Stimulated activated CD8-positive, alpha-beta memory T cell treated with anti-CD3 and anti-CD28 coated beads, Interleukin-7, amount 100 ng/mL, for 24 hours (primary cell): ENCODE results near the gene GINS2.

Source experiments
- DNase-seq: peaks from one replicate; pipeline ENCODE4 v3.0.0-alpha.2; 2020; ENCODE audit warnings: low read depth

GINS2 gene

DNA sequence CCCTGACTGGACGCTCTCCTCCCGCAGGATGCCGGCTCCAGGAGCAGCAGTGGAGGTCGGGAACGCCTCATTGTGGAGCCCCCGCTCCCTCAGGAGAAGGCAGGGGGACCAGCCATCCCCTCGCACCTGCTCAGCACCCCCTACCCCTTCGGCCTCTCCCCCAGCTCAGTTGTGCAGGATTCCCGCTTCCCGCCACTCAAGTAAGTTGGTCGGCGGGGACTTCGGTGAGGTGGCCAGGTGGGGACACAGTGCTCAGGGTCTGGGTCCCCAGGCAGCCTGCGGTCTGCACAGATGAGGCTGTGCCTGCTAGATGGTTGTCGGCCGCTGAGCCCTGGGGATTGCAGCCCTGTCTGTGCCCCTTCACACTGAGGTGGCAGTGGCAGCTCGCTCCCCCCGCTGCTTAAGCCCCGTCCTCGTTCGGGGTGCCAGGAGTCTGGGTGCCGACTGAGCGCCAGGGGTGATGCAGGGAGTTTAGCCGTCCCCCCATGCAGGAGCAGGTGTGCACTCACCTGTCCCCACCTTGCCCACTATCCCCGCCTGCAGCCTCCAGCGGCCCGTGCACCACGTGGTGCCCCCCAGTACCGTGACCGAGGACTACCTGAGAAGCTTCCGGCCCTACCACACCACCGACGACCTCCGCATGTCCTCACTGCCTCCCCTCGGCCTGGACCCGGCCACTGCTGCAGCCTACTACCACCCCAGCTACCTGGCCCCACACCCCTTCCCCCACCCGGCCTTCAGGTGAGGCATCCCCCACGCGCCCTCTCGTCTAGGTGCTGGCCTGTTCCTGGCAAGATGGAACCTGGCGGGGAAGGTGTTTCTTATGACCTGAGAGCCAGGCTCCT is 34.3 kb downstream of the GINS2 start:
- no peak for DNase-seq

DNA sequence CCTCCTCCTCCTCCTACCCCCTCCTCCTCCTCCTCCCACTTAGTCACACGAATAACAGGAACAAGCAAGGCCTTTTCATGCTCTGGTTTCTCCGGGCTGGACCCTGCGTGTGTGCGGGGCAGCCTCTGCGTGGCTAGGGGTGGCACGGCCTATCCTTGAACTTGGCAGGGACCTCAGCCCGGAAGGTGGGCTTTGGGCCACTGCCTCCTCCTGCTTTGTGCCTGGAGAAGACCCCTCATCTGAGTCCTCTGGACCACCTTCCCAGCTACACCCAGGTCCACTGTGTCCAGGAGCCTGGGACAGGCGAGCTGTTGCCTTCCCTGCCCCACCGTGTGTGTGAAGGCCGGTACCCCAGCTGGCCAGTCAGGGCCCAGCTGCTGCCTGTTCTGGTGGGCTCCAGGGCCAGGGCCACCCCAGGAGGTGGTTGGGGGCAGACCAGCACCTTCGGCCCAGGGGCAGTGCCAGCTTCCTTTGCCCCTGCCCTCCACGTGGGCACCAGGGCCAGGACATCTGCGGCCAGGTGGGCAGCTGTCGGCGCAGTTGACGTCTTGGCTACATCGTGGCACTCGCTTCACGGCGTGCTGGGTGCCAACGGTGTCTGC is 35.4 kb downstream of the GINS2 start:
- DNase-seq = no peak

DNA sequence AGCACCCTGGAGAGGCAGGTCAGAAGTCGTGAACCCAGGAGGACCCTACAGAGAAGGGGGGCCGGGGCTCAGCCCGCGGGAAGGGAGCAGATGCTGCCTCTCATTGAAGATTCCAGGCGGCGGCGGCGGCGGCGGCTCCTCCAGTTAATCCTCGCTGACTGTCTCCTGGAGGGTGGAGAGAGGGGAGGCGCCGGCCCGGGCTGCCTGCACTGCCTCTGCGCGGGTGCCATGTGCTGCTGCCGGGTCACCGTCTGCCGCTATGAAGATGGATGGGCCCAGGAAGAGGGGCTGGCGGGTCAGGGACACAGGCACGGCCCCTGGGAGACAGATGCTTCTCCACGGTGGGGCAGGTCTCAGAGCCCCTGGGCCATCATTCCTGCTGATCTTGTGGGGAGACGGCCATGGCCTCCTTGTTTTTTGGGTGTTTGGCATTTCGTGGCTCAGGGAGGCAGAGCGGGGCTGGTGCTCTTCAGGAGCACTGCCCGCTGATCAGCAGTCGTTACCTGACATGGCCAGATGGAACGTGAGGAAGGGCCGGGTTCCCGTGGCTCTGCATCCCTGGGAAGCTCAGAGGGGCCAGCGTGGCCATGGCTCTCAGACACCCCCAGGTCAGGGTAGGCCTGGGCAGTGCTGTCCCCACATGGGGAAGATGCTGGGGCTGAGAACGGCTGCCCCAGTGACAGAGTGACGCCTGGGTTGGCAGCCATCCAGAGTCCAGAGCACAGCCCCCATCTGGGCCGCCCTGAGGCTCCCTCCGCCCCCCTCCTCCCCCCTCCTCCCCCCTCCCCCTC is 36.1 kb downstream of the GINS2 start:
- no peak for DNase-seq

DNA sequence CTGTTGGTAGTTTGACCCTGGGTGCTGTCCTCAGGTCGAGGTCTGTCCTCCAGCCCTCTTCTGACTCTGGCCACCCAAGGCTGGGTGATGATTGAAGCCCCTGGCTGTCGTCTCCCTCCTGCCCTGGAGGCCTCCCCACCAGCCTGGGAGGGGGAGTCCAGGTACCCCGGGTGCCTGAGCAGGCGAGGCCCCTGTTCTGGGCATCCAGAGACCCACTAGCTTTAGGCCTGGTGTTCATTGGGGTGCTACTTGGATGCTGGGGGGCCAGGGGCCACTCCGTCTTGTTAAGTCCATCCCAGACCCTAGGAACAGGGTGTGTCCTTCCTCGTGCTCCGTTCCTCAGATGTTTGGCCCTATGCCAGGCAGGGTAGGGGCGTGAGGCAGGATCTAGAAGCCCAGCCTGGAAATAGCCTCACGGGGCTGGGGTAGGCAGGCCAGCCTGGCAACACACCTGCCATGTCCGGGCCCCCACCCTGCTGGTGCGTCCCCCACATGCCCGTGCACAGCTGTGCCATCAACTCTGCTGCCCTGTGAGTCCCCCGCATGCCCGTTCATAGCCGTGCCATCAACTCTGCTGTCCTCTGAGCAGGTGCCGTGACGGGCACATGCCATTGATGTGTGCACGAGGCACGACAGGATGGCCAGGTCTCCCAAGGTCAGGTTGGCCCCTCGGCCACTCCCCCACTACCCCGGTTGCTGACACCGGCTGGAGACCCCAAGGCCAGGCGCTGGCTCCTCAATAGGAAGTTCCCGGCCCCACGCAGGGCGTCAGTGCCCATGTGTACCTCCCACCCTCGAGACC is 36.9 kb downstream of the GINS2 start:
- no peak for DNase-seq

DNA sequence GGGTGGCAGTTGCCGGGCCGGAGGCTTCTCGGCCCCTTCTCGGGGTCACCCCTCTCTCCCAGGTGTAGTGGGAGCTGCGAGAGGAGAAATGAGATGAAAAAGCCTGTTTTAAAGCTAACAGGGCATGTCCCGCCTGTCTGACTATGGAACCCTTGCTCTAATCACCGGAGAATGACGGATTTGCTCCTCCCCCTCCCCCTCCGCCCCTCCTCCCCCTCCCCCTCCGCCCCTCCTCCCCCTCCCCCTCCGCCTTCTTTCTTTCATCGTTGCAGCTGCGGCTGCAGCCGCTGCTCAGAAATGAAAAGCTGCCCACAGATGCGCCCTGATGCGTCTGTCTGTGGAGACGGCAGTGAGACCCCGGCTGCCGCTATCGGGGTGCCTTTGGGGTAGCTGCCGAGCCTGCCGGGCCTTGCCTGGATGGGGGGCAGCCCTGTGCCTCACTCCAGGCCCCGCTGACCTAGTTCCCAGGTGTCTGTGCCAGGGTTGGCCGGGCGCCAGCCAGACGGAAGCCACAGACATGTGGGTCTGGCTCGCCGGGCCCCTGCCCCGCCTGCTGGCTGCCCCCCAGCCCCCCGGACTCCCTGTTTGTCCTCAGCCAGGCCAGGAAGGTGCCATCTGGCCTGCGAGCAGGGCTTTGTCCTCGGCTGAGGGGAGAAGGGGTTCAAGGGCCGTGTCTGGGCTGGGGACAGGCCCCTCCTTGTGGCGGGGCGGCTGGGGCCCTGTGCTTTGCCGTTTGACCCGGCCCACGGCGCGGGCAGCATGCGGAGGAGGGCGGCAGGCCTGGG is 37.7 kb downstream of the GINS2 start:
- no peak for DNase-seq

DNA sequence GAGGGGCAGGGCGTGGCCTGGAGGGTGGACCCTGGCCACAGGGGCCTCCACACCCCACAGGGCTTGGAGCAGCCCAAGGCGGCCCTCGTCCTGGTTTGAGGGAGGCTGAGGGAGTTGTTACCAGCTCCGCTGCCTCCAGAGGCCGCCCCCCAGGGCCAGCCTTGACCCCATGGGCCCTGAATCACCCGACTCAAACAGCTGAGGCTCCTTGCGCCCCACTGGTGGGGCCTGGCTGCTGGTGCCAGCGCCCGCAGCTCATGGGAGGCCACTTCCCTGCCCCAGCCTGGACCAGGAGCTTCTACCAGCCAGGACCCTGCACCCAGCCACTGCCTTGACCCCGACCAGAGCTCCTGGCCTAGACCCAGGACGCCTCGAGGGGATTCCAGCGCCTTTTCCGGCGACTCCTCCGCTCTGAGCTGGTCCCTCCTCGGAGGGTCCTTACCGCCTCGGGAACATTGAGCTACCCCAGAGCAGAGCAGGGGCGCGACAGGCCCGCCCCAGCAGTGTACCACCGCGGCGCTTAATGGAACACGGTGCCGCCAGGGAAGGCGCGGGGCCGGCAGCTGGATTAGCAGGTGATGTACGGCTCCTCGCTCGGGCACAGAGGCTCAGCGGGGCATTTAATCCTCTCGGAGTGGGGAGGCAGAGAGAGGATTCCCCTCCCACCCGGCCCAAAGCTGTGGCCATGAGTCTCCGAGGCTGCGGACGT is 38.5 kb downstream of the GINS2 start:
- DNase-seq = no peak

DNA sequence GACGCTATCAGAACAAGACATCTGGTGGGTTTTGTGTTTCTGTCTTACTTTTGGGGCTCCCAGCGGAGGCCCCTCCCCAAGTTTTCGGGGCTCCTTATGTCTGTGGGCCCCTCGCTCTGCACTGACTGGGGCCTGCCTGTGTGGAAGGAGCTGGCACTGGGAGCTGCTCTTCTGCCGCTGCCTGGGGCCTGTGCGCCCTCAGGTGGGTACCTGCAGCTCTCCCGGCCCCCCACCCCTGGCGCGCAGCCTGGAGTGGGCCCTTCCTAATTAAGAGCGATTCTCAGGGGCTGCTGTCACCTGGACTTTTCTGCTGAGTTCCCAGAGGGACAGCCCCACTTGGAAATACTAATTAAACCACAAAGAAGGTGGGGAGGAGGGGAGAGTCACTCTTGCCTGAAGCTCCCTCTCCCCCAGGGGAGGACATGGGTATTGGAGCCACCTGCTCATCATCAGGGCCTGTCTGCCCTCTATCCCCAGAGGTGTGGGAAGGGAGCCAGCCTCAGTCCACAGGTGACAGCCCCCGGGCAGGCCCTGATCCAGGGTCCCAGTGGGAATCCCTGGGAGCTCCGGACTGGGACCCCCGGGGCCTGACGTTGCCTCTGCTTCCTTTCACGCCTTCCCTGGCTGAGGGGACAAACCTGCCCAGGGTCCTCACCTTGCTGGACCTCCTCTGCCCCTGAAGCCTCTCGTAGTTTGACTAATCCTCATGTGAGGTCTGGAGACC is 39.2 kb downstream of the GINS2 start:
- no peak for DNase-seq

DNA sequence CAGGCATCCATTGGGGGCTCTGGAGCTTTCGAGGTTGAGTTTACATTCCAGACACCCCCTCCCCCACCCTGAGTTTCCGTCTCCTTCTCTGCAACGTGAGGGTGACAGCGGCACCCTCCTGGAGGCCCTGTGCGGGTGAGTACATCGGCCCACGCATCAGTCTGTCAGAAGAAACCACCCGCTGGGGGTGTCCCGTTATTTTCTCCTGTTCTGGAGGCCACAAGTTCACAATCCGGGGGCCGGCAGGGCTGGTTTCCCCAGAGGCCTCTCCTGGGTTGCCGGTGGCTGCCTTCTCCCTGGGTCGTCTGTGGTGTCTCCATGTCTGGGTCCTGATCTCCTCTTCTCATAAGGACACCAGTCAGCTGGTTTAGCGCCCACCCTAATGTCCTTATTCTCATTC is 39.9 kb downstream of the GINS2 start:
- DNase-seq = no peak

DNA sequence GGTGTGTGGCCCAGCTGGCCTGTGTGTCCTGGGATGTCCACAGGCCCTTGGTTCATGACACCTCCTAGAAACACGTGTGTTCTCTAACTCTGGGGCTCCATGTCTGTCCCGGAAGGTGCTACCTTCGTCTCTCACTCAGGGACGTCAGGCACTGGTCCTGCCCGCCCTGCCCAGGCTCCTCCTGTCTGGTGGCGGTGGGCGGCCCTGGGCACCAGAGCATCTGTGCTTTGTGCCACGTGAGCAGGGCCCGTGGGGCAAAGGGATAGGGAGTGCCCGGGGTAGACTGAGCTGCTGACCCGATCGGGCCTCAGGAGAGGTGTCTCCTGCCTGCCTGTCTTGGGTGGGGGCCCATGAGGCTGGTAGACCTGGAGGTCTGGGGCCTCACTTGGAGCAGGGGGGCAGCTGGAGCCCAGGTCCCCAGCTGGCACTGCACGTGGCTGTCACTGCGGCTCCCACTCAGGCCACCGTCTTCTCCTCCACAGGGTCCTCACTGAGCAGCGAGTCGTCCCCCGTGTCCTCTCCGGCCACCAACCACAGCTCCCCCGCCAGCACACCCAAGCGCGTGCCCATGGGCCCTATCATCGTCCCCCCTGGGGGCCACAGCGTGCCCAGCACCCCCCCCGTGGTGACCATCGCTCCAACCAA is 40.6 kb downstream of the GINS2 start:
- no peak for DNase-seq

DNA sequence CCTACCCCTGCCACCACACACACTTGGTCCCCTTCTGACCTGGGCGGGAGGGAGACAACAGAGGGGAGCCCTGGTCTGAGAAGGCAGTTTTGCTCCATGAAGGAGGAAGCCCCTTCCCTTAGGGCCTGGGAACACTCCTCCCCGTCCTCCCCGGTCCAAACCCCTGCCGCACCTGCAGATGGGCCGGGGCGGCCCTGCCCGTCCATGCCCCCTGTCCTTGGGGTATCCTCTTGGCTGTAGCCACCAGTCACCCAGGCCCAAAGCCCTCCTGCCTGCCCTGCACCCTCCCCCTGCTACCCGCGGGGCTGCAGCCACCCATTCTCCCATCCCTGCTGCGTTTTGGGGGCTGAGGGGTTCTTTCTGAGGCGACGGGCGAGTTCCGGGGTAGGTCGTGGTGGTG is 41.8 kb downstream of the GINS2 start:
- DNase-seq = no peak

DNA sequence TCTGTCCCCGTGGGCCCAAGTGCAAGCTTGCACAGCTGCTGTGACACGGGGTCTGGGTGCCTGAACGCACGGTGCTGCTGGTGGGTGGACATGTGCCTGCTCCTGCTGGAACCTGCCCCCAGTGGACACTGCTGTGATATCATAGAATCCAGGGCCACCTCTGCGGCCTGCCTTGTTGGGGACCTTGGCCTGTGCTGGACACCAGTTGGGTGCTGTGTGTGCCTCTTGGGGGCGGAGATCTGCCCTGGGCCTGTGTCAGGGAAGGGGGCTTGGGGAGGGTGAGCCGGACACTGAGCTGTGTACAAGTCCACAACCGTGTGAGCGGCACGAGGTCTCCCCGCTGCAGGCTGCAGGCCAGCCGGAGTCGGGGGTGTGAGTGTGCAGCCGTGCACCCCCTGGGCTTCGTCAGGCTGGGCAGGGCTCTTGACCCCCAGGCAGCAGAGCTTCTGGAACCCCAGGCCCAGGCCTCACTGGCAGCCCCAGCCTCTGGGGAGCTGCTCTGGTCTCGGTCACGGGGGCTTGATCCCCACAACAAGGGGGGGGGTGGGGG is 42.3 kb downstream of the GINS2 start:
- no peak for DNase-seq

DNA sequence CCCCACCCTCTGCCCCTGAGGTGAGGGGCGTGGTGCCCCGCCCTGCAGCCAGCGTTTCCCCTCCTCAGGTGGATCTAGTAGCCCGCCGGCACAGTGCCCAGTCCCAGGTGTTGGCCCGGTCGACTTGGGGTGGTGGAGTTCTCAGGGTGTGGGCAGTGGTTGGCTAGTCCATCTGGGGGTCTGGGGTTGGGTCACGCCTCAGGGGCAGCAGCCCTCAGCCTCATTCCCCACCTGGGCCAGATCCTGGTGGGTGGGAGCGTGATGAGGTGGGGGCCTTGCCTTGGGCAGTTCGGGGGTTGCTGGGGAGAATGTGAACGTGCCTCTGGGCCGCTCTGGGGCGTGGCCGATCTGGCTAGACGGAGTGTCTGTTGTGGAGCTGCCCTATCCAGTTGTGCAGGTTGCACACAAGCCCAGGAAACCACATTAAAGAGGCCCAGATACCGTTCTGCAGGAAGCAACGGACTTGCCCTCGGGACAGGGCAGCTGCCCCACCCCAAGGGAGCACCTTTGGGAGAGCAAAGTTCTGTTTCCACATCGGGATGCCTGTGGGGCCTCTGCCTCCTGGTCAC is 43.6 kb downstream of the GINS2 start:
- DNase-seq = no peak

DNA sequence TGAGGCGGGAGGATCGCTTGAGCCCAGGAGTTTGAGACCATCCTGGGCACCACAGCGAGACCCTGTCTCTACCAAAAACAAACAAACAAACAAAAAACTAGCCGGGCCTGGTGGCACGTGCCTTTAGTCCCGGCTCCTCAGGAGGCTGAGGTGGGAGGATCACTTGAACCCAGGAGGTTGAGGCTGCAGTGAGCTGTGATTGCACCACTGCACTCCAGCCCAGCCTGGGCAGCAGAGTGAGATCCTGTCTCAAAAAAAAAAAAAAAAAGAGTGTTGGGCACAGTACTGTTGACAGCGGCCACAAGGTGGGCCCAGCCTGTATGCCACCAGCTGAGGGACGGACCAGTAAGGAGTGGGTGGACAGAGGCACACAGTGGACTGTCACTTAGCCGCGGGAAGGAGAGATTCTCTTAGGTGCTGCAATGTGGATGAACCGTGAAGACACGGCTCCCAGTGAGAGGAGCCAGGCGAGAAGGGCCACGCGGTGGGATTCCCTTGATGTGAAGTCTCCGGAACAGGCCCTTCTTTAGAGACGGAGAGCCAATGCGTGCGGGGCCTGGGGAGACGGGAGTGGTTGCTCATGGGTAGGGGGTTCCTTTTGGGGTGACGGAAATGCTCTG is 44.6 kb downstream of the GINS2 start:
- DNase-seq = no peak

DNA sequence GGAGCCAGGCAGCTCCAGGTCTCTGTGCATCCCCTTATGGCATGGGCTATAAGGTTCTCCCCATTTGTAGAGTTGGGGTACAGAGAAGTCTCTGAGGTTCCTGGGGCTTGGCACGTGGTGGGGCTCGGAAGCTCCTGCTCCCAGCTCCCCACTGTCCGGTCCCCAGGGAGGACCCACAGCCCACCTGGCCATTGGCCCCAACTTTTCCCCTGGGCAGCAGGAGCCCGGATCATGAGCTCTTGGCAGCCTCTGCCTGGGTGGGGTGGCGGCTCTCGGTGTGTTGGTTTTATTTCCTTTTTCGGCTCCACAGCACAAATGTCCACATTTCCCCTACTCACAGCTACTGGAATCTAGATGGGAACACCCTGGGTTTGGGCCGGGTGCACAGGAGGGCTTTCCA is 45.1 kb downstream of the GINS2 start:
- DNase-seq = no peak

DNA sequence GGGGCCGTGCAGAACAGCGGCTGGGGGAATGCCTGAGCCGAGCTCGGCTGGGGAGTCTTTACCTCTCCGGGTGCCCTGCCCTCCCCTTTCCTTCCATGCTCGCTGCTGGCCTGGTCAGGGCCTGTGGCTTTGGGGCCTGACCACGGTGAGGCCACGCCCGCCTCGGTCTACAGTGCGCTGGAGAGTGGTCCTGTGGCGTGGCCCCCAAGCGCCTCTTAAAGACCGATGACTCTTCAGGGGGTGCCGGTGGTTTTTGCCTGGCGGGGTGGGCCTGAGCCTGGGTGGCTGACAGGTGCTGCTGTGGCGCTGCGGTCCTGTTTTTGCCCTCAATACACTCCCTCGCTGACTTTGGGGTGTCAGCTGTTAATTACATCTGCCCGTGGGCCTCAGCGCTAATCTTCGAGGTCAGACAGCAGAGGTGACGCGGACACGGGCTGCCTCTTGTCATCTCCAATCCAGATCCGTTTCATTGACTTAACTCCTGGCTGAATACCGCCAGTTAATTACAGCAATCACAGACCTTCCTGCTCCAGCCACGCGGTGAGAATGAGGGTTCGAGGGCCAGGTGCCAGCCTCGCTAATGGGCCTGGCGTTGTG is 45.9 kb downstream of the GINS2 start:
- no peak for DNase-seq

DNA sequence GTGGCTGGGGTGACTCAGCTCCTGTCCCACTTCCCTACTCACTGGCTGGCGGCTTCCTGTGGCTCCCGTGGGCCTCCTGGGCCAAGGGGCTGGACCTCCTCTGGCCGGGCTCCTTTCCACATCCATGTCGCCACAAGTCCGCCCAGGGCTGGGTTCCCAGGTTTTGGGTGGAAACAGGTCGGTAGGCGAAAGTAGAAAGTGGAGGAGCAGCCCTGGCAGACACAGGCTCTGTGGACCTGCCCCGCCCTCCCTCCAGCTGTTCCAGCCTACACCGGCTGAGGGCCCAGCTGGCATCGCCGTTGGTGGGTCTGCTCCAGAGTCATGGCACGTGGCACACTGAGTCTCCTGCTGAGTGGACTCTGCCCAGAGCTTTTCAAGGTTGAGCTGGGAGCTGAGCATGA is 47.0 kb downstream of the GINS2 start:
- DNase-seq = no peak

DNA sequence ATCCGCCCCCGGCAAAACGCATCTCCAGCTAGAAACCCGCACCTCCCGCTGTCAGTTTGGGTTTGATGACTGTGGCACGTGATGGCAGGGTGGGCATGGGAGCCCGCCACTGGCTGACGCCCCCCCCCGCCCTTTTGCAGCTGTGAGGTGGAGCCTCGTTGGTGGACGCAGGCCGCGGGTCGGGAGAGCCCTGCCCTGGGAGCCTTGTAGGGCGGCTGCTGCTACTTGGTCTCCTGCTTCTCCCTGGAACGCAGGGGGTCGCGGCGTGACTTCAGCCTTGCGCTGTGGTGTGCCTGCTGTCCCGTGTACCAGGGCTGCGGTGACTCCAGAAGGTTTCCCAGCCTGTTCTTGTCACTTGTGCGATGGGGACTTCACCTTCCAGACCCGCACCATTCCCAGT is 47.4 kb downstream of the GINS2 start:
- no peak for DNase-seq

DNA sequence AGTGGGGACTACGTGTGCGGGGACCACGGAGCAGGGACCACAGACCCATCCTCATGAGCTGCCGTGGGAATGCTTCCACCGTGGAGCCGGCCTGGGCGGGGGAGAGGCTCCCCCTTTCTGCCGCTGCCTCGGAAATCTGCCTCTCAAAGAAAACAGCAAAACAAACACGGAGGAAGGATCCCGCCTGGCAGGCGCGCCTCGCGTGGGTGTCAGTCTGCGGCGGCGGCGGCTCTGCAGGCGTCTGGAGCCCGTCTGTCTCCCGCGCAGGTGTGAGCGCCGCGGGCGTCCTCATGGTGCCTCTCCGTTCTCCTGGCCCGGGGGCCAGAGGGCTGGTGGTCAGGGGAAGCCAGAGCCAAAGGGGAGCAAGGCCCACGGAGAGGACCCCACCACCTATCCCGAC is 48.2 kb downstream of the GINS2 start:
- DNase-seq = no peak
